ENCODE measurements around the gene METTL8.
"Not testable (repeated sequence)": the region's sequence is repeated elsewhere in the genome, so short reads cannot be mapped to it uniquely, and the experiment has no call there.

The METTL8 gene

DNA sequence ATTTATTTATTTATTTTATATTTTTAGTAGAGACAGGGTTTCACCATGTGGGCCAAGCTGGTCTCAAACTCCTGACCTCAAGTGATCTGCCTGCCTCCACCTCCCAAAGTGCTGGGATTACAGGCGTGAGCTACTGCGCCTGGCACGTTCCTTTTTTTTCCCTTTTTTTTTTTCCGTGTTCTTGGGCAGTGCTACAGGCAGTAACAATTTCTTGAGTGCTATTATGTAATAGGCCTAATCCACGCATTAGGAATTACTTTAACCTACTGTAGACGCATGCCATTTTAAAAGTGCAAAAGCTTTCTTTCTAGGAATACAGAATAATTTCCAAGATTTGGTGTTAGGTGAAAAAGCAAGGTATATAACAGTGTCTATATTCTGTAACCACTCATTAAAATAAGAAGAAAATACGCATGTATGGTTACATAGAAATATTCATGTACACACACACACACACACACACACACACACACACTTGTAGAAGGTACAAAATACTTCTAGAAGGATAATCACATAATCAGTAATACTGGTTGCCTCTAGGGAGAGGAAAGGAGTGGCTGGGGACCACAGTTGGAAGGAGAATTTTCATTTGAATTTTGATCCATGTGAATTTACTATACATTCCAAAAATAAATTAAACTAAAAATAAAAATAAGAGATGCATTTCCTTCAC lies 92.3 kb downstream of the METTL8 start:
- DNase-seq: no peak

DNA sequence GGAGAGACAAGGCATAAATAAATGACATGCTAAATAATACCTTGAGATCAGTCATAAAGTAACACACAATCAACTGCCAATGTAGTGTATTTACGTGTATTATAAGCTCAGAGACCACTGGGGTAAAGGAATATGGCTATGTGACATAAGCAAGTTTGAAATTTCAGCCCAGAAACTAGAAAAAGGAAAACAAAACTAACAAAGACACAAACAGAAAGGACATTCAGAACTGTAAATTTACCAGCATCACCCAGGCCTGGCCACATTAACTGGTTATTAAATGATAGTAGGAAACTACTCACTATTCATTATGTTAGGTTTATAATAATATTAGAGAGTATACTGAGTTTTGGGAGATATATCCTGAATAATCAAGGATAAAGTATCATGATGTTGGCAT lies 98.8 kb downstream of the METTL8 start:
- DNase-seq: no peak

- DNase-seq: no peak
Measured at GRCh38 chr2:171334171-171334570, 99.6 kb downstream of the METTL8 start.

DNA sequence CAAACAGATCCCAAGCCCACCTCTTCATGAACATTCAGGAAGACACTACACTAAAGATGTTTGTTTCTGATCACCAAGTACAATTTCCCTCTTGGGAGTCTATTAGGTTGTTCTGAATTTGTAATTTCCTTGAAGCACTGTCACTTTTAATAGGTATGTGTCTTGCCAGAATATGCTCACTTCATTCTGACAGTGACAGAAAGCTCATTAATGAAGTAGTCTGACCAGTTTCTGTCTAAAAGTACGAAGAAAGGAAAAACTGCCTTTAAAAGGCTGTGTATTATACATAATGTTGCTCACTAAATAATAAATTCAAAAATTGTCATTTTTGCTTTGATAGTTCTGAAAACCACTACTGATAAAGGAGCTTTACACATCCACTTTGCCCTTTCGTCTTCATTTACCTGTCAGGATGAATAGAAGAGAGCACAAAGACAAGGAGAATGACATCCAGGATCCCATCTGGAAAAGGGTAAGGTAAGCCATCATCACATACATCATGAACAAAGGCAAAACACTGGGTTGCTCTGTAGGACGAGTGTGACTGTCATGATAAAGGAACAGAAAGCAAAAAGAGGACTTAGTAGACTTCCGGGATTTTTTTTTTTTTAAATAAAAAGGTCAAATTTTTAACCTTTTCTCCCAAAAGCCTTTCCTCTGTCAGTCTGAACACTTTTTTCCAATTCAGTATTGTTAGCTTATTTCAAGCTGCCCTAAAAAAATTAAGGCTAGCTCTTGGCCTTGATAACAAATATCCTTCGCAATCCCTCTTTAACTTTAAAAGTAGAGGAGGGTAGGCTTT lies 103.4 kb downstream of the METTL8 start:
- no peak for DNase-seq

DNA sequence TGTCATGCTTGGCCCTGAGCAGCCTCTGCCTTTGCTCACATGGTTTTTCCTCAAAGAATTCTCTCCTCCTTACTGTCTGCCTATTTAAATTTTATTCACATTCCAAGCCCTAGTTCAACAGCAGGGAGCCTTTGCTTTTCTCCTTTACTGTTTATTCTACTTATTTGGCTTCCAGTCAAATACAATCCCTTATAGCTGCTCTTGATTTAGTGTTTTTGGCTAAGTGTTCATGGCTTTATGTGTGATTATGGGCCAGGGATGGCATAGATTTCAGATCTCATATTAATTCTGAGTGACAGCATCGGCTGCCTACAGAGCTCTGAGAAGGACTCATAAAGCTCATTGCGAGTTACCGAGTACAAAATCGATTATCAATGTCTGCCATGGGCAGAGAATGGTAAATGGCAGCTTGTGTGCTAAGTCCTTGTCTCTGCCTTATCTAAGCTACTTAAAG lies 106.7 kb downstream of the METTL8 start:
- DNase-seq: no peak

GRCh38 chr2:171325886-171326585 lies 107.8 kb downstream of the METTL8 start:
- DNase-seq: no peak

DNA sequence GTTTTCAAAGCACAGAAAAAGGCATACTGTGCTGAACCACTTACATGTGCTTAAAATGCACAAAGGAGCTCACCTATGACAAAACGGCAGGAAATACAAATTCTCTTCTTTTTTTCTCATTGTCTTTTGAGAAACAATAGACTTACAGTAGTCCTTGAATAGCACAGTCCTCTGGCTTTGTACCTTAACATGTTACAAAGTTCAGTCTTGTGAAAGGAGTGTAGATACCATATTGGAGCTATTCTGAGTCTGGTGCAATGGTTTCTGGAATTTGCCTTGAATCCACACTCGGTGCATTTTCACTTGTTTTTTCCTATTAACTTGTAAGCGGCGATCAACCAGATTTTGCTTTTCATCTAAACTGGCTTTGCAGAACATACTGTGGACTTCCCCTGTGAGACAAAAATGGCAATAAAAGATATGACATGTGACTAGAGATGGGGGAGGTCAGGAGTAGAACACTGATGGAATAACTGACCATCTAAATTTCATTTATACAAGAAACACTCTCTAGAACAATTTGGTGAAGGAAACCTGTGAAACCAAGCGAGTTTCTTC lies 109.7 kb downstream of the METTL8 start:
- DNase-seq: no peak

DNA sequence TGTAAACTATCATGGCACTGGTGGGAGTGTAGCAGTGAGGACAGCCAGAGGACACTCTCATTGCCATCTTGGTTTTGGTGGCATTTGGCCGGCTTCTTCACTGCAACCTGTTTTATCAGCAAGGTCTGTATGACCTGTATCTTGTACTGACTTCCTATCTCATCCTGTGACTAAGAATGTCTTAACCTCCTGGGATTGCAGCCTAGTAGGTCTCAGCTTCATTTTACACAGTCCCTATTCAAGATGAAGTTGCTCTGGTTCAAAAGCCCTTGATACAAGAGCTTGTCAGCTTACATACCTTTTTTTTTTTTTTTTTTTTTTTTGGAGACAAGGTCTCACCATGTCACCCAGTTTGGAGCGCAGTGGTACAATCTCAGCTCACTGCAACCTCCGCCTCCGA lies 110.9 kb downstream of the METTL8 start:
- DNase-seq: no peak

DNA sequence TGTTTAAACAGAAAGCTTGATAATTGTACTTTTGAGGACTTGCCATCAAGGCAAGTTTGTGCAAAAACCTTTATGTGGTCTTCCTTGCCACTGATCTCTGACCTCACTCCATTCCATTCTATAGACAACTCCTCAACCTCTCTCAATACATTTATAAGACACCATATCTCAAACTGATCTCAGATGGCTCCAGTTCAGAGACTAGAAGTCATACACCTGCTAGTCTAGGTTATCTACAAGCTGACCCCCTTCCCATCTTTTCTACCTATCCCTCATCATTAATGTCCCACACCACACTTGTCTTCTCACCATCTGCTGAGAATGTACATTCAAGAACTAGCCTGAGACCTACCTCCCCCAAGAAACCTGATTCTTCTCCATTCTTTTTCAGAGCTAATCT lies 113.1 kb downstream of the METTL8 start:
- no peak for DNase-seq

DNA sequence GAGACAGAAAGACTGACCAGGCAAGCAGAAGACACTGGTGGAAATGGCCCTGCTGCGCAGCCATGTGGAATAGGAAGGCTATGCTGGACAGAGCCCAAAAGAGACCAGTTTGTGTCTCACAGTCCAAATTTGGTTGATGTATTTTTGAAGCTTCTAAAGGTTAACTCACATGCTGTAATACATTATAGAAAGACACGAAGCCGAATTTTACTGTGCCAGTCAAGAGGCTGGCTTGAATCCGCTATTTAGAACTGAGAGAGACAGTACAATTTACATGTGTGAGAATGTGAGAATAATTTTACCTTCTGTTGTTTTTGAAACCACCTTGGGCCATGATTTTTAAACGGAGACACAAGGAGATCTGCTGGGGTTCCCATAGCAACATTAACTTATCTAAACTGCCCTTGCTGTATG lies 113.6 kb downstream of the METTL8 start:
- no peak for DNase-seq

GRCh38 chr2:171319164-171319810 lies 114.5 kb downstream of the METTL8 start:
- DNase-seq: no peak

DNA sequence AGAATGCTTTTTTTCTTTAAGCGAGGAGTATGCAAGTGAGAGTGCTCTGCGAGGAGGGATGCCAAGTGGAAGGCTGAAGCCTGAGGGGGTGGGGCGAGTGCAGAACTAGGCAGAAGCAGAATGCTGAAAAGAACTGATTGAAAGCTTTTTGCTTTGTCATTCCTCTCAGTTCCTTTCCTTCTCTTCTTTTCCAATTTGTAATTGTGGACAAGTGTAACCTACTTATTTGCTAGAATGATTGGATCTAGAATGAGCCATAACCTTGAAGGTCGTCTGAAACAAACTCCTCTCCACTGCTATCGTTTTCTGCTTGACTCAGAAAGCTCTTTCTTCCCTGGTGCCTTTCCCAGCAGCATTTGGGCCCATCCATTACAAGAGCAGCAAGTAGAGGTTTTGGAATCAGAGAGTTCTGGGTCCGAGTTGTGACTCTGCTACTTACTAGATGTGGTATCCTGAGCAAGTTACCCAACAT lies 115.3 kb downstream of the METTL8 start:
- DNase-seq: no peak

DNA sequence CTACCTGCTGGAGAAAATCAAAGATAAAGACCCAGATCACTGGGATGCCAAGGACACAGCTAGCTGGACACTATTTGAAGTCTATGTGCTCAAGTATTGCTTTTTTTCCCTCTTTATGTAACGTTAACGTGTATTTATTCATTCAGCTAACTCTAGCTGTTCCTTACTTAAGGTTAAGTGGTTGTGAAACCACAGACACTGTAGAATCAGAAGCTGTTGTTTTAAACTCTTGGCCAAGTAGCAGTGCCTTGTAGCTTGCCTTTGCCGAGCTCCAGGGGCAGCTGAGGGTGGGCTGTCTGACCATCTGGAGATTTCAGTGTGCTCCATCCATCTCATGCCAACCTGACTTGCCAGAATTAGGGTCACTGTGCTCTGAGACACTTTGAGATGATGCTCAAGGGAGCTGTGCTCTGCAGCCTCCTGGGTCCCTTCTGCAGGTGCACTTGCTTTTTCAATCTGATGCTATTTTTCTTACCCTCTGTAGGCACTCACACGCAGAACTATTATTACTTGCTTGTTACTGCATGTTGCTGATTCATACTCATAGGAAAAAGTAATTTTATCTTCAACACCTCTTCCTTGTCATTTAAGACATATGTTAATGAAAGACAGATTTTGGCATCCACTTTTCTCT lies 116.2 kb downstream of the METTL8 start:
- DNase-seq: no peak

GRCh38 chr2:171316755-171317337 lies 116.9 kb downstream of the METTL8 start:
- no peak for DNase-seq

DNA sequence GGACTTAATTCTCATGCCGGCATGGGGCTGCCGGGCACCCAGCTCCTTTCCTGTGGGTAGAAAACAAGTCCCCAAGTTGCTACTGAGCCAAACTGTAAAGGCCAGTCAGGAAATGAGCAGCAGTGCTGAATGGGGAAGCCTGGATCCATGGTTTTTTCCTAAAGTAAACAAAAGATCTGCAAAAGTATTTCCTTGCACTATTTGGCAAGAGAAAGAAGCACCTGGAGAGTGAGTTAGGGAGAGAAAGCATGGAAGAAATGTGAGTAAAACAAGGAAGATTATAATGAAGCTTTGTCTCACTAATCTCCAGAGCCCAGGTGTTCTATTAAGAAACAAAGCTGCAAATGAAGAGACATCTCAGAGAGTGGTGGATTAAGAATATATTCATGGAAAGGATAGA lies 117.6 kb downstream of the METTL8 start:
- DNase-seq: no peak

DNA sequence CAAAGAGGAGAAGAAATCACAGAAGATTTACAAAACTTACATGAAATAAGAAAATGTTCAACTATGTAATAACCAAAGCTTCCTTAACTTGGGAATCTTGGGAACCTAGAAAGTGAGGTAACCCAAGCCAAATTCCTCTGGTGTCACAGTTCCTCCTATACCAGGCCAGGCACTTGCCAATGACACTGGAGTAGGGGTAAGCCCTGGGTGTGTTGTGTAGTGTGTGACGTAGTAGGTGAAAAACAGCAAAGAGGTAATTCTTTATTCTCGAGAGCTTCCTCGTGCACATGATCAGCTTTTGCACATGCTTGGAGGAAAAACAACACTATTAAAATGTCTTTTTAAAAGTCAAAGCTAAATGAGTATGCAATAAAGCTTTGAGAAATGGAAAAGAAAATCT lies 118.0 kb downstream of the METTL8 start:
- DNase-seq: no peak

DNA sequence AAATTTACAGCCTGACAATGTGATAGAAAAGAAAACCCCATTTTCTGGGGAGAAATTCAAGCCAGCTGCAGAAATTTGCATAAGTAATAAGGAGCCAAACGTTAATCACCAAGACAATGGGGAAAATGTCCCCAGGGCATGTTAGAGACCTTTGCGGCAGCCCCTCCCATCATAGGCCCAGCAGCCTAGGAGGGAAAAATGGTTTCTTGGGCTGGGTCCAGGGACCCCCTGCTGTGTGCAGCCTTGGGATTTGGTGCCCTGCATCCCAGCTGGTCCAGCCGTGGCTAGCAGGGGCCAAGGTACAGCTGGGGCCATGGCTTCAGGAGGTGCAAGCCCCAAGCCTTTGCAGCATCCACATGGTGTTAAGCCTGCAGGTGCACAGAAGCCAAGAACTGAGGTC lies 121.6 kb downstream of the METTL8 start:
- not testable (repeated sequence) for DNase-seq

- not testable (repeated sequence) for DNase-seq
Measured at GRCh38 chr2:171311589-171311988, 122.2 kb downstream of the METTL8 start.

GRCh38 chr2:171310889-171311288 lies 122.9 kb downstream of the METTL8 start:
- no peak for DNase-seq

DNA sequence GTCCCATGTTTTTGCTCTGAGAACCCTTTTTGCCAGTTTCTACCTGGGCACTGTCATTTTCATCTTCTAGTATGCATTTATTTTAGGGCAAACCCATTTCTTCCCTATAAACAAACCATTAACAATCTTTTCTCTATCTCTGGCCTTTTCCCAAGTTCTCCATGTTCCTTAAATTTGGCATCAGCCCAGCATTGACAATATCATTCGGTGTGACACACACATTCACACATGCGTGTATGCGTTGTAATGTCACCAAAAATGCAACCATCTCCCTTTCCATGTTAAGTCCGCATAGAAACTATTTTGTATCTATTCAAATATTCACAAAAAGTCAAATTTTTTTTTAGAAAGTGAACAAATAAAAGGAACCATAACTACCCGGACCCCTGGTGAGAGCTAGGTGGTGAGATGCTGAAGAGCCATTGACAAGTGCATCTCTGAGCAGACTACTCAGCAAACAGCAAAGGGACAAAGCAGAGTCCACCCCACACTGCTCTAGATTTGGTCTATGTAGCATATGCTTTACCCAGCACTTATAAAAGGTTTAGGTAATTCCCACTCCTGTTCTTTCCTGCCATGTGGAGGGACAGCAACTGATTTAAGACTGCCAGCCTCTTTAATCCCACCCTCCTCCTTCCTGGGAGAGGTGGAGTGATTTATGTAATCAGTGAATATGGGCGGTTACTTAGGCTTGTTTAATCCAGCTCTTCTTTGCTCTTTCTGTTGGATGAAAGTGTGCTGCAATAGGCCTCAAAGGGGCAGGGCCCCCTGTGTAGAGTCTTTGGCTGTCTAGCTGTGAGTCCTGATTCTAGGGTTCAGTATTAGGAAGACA lies 124.1 kb downstream of the METTL8 start:
- DNase-seq: no peak

All from NCI-H774 (cell line).